ENCODE data around the gene CD53. TPM values are rescaled to one million over a fixed set of nuclear protein-coding genes. Genes with fewer than 3 reads are reported as not detected.
"Not testable (repeated sequence)": the region's sequence is repeated elsewhere in the genome, so short reads cannot be mapped to it uniquely, and the experiment has no call there.

CD53 gene
- total RNA-seq, 1 experiment from 2014 or later, result 0.49 TPM

DNA sequence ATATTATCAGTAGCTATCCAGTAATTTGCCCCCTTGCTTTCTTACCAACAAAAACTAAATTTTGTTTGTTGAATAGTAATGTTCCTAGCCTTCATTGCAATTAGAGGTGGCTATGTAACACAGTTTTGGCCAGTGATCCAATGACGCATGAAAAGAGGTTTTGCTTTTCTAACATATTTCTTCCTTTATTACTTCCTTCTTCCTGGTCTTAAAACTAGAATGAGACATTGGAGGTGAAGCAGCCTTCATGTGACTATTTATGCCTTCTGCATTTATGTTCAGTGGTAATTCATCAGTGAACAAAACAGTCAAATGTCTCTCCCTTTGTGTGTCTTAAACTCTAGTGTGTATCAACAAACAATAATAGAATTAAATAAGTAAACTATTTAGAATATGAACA lies 55.2 kb downstream of the CD53 start:
- Histone ChIP-seq H3K4me1 (ENCODE audit: control insufficient read depth, insufficient read depth, low read length) (no peaks in the 10 kb centered on the region), H3K27me3 (ENCODE audit: control insufficient read depth, insufficient read depth, low read length) (no peaks in the 10 kb centered on the region), H3K4me3 (ENCODE audit: low read depth in 2 of 2, low read length in 2 of 2) (no peak overlapping the region), H3K9me3 (ENCODE audit: control insufficient read depth, insufficient read depth, low read depth, low read length) (no peaks in the 10 kb centered on the region), H3K36me3 (ENCODE audit: control insufficient read depth, insufficient read depth, low read length) (no peaks in the 10 kb centered on the region), H3K27ac (ENCODE audit: low read length) (no peak overlapping the region)
- ATAC-seq (no peak), DNase-seq (ENCODE audit: low read depth, low spot score) (no peak)
- no TSS peak for BruUV-seq (replicated peaks)
- ChIA-PET POLR2A (no interaction called here), CTCF (no interaction called here)
- TF ChIP-seq, protein P1, sequence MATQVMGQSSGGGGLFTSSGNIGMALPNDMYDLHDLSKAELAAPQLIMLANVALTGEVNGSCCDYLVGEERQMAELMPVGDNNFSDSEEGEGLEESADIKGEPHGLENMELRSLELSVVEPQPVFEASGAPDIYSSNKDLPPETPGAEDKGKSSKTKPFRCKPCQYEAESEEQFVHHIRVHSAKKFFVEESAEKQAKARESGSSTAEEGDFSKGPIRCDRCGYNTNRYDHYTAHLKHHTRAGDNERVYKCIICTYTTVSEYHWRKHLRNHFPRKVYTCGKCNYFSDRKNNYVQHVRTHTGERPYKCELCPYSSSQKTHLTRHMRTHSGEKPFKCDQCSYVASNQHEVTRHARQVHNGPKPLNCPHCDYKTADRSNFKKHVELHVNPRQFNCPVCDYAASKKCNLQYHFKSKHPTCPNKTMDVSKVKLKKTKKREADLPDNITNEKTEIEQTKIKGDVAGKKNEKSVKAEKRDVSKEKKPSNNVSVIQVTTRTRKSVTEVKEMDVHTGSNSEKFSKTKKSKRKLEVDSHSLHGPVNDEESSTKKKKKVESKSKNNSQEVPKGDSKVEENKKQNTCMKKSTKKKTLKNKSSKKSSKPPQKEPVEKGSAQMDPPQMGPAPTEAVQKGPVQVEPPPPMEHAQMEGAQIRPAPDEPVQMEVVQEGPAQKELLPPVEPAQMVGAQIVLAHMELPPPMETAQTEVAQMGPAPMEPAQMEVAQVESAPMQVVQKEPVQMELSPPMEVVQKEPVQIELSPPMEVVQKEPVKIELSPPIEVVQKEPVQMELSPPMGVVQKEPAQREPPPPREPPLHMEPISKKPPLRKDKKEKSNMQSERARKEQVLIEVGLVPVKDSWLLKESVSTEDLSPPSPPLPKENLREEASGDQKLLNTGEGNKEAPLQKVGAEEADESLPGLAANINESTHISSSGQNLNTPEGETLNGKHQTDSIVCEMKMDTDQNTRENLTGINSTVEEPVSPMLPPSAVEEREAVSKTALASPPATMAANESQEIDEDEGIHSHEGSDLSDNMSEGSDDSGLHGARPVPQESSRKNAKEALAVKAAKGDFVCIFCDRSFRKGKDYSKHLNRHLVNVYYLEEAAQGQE (IDR thresholded peaks at IDR 0.05; ENCODE audit: insufficient read depth in 1 of 2, low read depth in 2 of 2, low read length in 1 of 2), result no peak
- TF ChIP-seq, protein P2, sequence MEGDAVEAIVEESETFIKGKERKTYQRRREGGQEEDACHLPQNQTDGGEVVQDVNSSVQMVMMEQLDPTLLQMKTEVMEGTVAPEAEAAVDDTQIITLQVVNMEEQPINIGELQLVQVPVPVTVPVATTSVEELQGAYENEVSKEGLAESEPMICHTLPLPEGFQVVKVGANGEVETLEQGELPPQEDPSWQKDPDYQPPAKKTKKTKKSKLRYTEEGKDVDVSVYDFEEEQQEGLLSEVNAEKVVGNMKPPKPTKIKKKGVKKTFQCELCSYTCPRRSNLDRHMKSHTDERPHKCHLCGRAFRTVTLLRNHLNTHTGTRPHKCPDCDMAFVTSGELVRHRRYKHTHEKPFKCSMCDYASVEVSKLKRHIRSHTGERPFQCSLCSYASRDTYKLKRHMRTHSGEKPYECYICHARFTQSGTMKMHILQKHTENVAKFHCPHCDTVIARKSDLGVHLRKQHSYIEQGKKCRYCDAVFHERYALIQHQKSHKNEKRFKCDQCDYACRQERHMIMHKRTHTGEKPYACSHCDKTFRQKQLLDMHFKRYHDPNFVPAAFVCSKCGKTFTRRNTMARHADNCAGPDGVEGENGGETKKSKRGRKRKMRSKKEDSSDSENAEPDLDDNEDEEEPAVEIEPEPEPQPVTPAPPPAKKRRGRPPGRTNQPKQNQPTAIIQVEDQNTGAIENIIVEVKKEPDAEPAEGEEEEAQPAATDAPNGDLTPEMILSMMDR (IDR thresholded peaks at IDR 0.05), result no peak
- TF ChIP-seq TCF7L2 (IDR thresholded peaks at IDR 0.05; ENCODE audit: low read depth, low read length), result no peak
- TF ChIP-seq SIN3A (IDR thresholded peaks at IDR 0.05; ENCODE audit: borderline replicate concordance, insufficient read depth, low read depth, low read length), result no peak
- no peak for TF ChIP-seq POLR2AphosphoS5 (IDR thresholded peaks at IDR 0.05; ENCODE audit: low read depth, low read length)
- in situ Hi-C loops (cut with HindIII; ENCODE audit: low pct_unique_long_range_greater_than_20kb, low sequenced_read_pairs), result no loop called here
- intact Hi-C loops (cut with micrococcal nuclease; ENCODE audit: unreplicated experiment), result no loop called here

DNA sequence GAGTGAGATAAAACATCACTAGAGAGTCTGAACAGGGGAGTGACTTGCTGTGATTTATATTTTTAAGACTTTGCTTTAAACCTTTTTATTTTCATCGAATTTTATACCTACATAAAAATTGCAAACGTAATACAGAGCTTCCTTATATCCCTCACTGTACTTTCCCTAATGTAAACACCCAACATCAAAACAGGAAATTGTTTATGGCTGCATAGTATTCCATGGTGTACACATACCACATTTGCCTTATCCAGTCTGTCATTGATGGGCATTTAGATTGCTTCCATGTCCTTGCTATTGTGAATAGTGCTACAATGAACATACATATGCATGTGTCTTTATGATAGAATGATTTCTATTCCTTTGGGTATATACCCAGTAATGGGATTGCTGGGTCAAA lies 56.0 kb downstream of the CD53 start:
- TF ChIP-seq, protein P1 (IDR thresholded peaks at IDR 0.05; ENCODE audit: insufficient read depth in 1 of 2, low read depth in 2 of 2, low read length in 1 of 2), result no peak
- TF ChIP-seq, protein P2 (IDR thresholded peaks at IDR 0.05), result no peak
- TF ChIP-seq SIN3A (IDR thresholded peaks at IDR 0.05; ENCODE audit: borderline replicate concordance, insufficient read depth, low read depth, low read length), result no peak
- TF ChIP-seq TCF7L2 (IDR thresholded peaks at IDR 0.05; ENCODE audit: low read depth, low read length), result no peak
- TF ChIP-seq POLR2AphosphoS5 (IDR thresholded peaks at IDR 0.05; ENCODE audit: low read depth, low read length), result no peak
- no TSS peak for BruUV-seq (replicated peaks)
- POLR2A ChIA-PET, result no interaction called here
- DNase-seq (ENCODE audit: low read depth, low spot score) (no peak), ATAC-seq (no peak)
- no peaks in the 10 kb centered on the region for H3K36me3 ChIP-seq (ENCODE audit: control insufficient read depth, insufficient read depth, low read length)
- H3K4me3 ChIP-seq (ENCODE audit: low read depth in 2 of 2, low read length in 2 of 2), result no peak overlapping the region
- H3K4me1 ChIP-seq (ENCODE audit: control insufficient read depth, insufficient read depth, low read length), result no peaks in the 10 kb centered on the region
- CTCF ChIA-PET, result no interaction called here
- in situ Hi-C loops (cut with HindIII; ENCODE audit: low pct_unique_long_range_greater_than_20kb, low sequenced_read_pairs), result no loop called here
- no peaks in the 10 kb centered on the region for H3K27me3 ChIP-seq (ENCODE audit: control insufficient read depth, insufficient read depth, low read length)
- H3K9me3 ChIP-seq (ENCODE audit: control insufficient read depth, insufficient read depth, low read depth, low read length), result no peaks in the 10 kb centered on the region
- intact Hi-C loops (cut with micrococcal nuclease; ENCODE audit: unreplicated experiment), result no loop called here
- no peak overlapping the region for H3K27ac ChIP-seq (ENCODE audit: low read length)

DNA sequence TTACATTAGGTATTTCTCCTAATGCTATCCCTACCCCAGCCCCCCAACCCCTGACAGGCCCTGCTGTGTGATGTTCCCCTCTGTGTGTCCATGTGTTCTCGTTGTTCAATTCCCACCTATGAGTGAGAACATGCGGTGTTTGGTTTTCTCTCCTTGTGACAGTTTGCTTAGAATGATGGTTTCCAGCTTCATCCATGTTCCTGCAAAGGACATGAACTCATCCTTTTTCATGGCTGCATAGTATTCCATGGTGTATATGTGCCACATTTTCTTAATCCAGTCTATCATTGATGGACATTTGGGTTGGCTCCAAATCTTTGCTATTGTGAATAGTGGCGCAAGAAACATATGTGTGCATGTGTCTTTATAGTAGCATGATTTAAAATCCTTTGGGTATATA lies 58.1 kb downstream of the CD53 start:
- BruUV-seq (replicated peaks); H3K27me3 ChIP-seq (ENCODE audit: control insufficient read depth, insufficient read depth, low read length); in situ Hi-C loops (cut with HindIII; ENCODE audit: low pct_unique_long_range_greater_than_20kb, low sequenced_read_pairs); intact Hi-C loops (cut with micrococcal nuclease; ENCODE audit: unreplicated experiment); POLR2A ChIA-PET; CTCF ChIA-PET; H3K27ac ChIP-seq (ENCODE audit: low read length); H3K36me3 ChIP-seq (ENCODE audit: control insufficient read depth, insufficient read depth, low read length); ATAC-seq; H3K4me1 ChIP-seq (ENCODE audit: control insufficient read depth, insufficient read depth, low read length); H3K9me3 ChIP-seq (ENCODE audit: control insufficient read depth, insufficient read depth, low read depth, low read length); DNase-seq (ENCODE audit: low read depth, low spot score); H3K4me3 ChIP-seq (ENCODE audit: low read depth in 2 of 2, low read length in 2 of 2): not testable (repeated sequence)
